Upper lobe of left lung (tissue), 6 donors: ENCODE measurements around the gene MAGEB3. TPM values are rescaled to one million over a fixed set of nuclear protein-coding genes. Genes with fewer than 3 reads are reported as not detected.

Experiments
- ATAC-seq, 2 donors: fragments of 200-7000 bp; cut with Tn5 transposase; one replicate each; pipeline ENCODE4 v1.9.1; 2022; ENCODE audit warnings: mild to moderate bottlenecking in 2 of 2, moderate library complexity in 2 of 2; ENCODE audit not compliant: low FRiP score in 2 of 2
- DNase-seq, 2 donors: peaks; one replicate each; pipeline ENCODE4 v3.0.0-alpha.2; 2019 to 2020
- H3K27ac ChIP-seq, 4 donors: fragments of 200-600 bp; sonication (generic); one replicate each; pipeline ENCODE4 v1.5.1; 2016 to 2019
- H3K27me3 ChIP-seq, 4 donors: fragments of 200-600 bp; sonication (generic); one replicate each; pipeline ENCODE4 v1.5.1; 2017 to 2019
- H3K36me3 ChIP-seq, 4 donors: fragments of 200-600 bp; sonication (generic); one replicate each; pipeline ENCODE4 v1.5.1; 2016 to 2019
- H3K4me1 ChIP-seq, 4 donors: fragments of 200-600 bp; sonication (generic); one replicate each; pipeline ENCODE4 v1.5.1; 2018 to 2019
- H3K4me3 ChIP-seq, 4 donors: fragments of 200-600 bp; sonication (generic); one replicate each; pipeline ENCODE4 v1.5.1; 2017 to 2019; ENCODE audit warnings: mild to moderate bottlenecking in 2 of 4, moderate library complexity in 1 of 4
- H3K9me3 ChIP-seq, 4 donors: fragments of 200-600 bp; sonication (generic); one replicate each; pipeline ENCODE4 v1.5.1; 2018 to 2019
- EP300 ChIP-seq, 4 donors: sonication (generic); formaldehyde crosslinking; IDR thresholded peaks; one replicate each; pipeline ENCODE4 v1.5.1; 2017; ENCODE audit warnings: antibody characterized with exemption in 4 of 4, control low read depth in 2 of 4
- POLR2A ChIP-seq, 4 donors: fragments of 450-650 bp; IDR thresholded peaks; one replicate each; pipeline ENCODE4 v1.5.1; 2016 to 2017; ENCODE audit warnings: antibody characterized with exemption in 4 of 4, mild to moderate bottlenecking in 2 of 4
- POLR2AphosphoS5 ChIP-seq, 2 donors: sonication (generic); formaldehyde crosslinking; IDR thresholded peaks; one replicate each; pipeline ENCODE4 v1.5.1; 2017; ENCODE audit warnings: antibody characterized with exemption in 2 of 2
- WGBS, 2 donors: methylation state at CpG; one replicate each; pipeline ENCODE4 v1.1.5; 2017 to 2018; 5-methylcytosine and 5-hydroxymethylcytosine counted together
- total RNA-seq, 6 donors: library from RNA; depleted of rRNA in 4 of 6; stranded (reverse); fragments of >200 nt in 4 of 6; gene quantifications; one replicate each; pipeline versions ENCODE4 v1.1.0 to v1.2.1, GENCODE V29; 2016 to 2021
- TF ChIP-seq, protein P1 (sequence below), 6 experiments: fragments of 450-650 bp in 4 of 6; fragments of 200-600 bp in 2 of 6; sonication (generic) in 2 of 6; IDR thresholded peaks; one replicate each; pipeline ENCODE4 v1.5.1; 2016 to 2019; ENCODE audit warnings: antibody characterized with exemption in 6 of 6
- donor health status: DM: no; HTN: no; CAD: no; lungs with moderate emphysema.
- donor health status: DM: no; HTN: yes; CAD: no; lungs with severe emphysema.

Gene MAGEB3
- total RNA-seq, 6 donors from 2014 or later, result not detected

DNA sequence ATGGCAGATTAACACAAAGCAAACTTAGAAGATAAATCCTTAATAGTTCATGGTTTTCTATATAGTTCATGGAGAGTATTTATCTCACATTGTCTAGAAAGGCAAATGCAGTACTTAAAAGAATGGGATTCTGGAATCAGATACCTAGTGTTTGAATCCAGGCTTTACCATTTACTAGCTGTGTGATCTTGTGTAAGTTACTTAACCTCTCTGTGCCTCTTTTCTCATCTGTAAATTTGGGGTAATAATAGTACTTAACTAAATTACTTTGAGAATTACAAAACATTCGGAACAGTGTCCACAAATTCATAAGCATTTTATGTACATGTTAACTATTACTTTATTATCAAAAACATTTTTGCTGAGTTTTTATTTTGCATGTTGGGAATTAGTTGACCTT is 32.3 kb downstream of the MAGEB3 start:
- 66 to 77% methylated on average over 1 of the region's 1 CpG for WGBS, 2 donors
- ATAC-seq (no peak), DNase-seq (no peak)
- Histone ChIP-seq H3K4me3 (no peak overlapping the region), H3K36me3 (no peaks in the 10 kb centered on the region), H3K27ac (no peak overlapping the region), H3K4me1 (no peaks in the 10 kb centered on the region), H3K27me3 (no peaks in the 10 kb centered on the region), H3K9me3 (no peaks in the 10 kb centered on the region)
- TF ChIP-seq EP300 (IDR thresholded peaks at IDR 0.05) (no peak), POLR2A (IDR thresholded peaks at IDR 0.05) (no peak), POLR2AphosphoS5 (IDR thresholded peaks at IDR 0.05) (no peak)
- TF ChIP-seq, protein P1, sequence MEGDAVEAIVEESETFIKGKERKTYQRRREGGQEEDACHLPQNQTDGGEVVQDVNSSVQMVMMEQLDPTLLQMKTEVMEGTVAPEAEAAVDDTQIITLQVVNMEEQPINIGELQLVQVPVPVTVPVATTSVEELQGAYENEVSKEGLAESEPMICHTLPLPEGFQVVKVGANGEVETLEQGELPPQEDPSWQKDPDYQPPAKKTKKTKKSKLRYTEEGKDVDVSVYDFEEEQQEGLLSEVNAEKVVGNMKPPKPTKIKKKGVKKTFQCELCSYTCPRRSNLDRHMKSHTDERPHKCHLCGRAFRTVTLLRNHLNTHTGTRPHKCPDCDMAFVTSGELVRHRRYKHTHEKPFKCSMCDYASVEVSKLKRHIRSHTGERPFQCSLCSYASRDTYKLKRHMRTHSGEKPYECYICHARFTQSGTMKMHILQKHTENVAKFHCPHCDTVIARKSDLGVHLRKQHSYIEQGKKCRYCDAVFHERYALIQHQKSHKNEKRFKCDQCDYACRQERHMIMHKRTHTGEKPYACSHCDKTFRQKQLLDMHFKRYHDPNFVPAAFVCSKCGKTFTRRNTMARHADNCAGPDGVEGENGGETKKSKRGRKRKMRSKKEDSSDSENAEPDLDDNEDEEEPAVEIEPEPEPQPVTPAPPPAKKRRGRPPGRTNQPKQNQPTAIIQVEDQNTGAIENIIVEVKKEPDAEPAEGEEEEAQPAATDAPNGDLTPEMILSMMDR (IDR thresholded peaks at IDR 0.05), result no peak

DNA sequence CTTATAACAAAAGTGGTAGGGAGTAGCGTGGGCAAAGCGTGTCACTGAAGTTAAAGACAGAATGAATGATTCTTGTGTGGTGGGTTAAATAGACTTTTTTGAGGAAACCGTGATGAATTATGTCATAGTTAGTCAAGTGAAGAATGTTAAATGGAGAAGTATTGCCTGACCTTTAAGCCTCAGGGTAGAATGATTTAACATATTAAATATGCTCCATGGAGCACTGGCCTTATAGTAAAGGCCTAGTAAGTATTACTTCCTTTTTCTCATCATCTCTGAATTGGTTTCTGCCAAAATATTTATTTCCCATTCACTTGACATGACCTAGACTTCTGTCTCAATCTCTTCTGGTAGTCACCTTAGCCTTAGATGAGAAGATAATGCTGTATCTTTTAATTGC is 40.2 kb downstream of the MAGEB3 start:
- no peak for DNase-seq
- TF ChIP-seq EP300 (IDR thresholded peaks at IDR 0.05) (no peak), POLR2AphosphoS5 (IDR thresholded peaks at IDR 0.05) (no peak), POLR2A (IDR thresholded peaks at IDR 0.05) (no peak)
- TF ChIP-seq, protein P1 (IDR thresholded peaks at IDR 0.05), result no peak
- Histone ChIP-seq H3K9me3 (peaks cover 0 to 5% (median 0%) of the 10 kb centered on the region in 4 donors), H3K4me1 (no peaks in the 10 kb centered on the region), H3K4me3 (no peak overlapping the region), H3K27ac (no peak overlapping the region), H3K27me3 (no peaks in the 10 kb centered on the region), H3K36me3 (no peaks in the 10 kb centered on the region)
- 71 to 95% methylated on average over 3 of the region's 3 CpGs for WGBS, 2 donors
- no peak for ATAC-seq

DNA sequence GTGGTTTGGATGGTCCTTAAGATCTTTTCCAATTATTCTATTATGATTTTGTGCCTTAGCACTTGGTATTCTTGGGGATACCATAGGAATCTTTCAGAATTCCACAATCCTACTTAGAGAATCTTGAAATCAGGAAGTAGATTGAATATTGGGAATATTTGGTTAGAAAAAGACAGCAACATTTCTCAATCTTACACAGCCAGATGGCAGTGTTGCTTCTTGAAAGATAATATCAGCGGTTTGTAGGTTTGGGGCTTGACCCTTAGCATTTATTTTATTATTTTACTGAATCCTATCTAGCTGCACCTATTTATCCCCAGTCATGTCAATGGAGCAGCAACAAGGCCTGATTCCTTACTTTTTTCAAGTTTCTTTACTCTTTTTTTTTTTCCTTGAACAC is 45.0 kb downstream of the MAGEB3 start:
- Histone ChIP-seq H3K9me3 (no peaks in the 10 kb centered on the region), H3K27me3 (no peaks in the 10 kb centered on the region), H3K36me3 (no peaks in the 10 kb centered on the region), H3K27ac (no peak overlapping the region), H3K4me3 (no peak overlapping the region), H3K4me1 (no peaks in the 10 kb centered on the region)
- DNase-seq (no peak), ATAC-seq (no peak)
- TF ChIP-seq, protein P1 (IDR thresholded peaks at IDR 0.05), result no peak
- TF ChIP-seq POLR2AphosphoS5 (IDR thresholded peaks at IDR 0.05) (no peak), EP300 (IDR thresholded peaks at IDR 0.05) (no peak), POLR2A (IDR thresholded peaks at IDR 0.05) (no peak)
- WGBS, 2 donors, result 19 to 38% methylated on average over 1 of the region's 1 CpG

DNA sequence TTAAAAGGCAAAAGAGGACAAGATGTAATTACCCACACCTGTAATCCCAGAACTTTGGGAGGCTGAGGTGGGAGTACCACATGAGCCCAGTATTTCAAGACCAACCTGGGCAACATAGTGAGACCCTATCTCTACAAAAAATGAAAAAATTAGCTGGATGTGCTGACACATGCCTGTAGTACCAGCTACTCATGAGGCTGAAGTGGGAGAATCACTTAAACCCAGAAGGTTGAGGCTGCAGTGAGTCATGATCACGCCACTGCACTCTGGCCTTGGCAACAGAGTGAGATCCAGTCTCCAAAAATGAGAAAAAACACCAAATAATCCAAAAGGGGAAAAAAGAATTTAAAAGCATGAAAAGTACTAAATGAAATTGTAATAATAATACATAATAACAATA is 47.9 kb downstream of the MAGEB3 start:
- ATAC-seq (no peak), DNase-seq (no peak)
- TF ChIP-seq, protein P1 (IDR thresholded peaks at IDR 0.05), result no peak
- TF ChIP-seq EP300 (IDR thresholded peaks at IDR 0.05), result no peak
- no peak for TF ChIP-seq POLR2A (IDR thresholded peaks at IDR 0.05)
- no peak for TF ChIP-seq POLR2AphosphoS5 (IDR thresholded peaks at IDR 0.05)
- 0 to 36% methylated on average over 1 of the region's 1 CpG for WGBS, 2 donors
- Histone ChIP-seq H3K27ac (no peak overlapping the region), H3K9me3 (no peaks in the 10 kb centered on the region), H3K4me1 (no peaks in the 10 kb centered on the region), H3K4me3 (no peak overlapping the region), H3K36me3 (no peaks in the 10 kb centered on the region), H3K27me3 (no peaks in the 10 kb centered on the region)

DNA sequence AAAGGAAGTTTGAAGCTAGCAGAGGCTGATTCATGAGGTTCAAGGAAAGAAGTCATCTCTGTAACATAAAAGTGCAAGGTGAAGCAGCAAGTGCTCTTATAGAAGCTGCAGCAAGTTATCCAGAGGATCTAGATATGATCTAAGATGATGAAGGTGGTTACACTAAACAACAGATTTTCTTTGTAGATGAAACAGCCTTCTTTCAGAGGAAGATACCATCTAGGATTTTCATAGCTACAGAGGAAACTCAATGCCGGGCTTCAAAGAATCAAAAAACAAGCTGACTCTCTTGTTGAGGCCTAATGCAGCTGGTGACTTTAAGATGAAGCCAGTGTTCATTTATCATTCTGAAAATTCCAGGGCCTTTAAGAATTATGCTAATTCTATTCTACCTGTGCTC is 50.0 kb downstream of the MAGEB3 start:
- Histone ChIP-seq H3K4me3 (no peak overlapping the region), H3K27ac (no peak overlapping the region), H3K9me3 (no peaks in the 10 kb centered on the region), H3K4me1 (no peaks in the 10 kb centered on the region), H3K36me3 (no peaks in the 10 kb centered on the region), H3K27me3 (no peaks in the 10 kb centered on the region)
- ATAC-seq, result no peak
- WGBS, 2 donors, result 78 to 87% methylated on average over 1 of the region's 1 CpG
- TF ChIP-seq EP300 (IDR thresholded peaks at IDR 0.05) (no peak), POLR2A (IDR thresholded peaks at IDR 0.05) (no peak), POLR2AphosphoS5 (IDR thresholded peaks at IDR 0.05) (no peak)
- TF ChIP-seq, protein P1 (IDR thresholded peaks at IDR 0.05), result no peak
- no peak for DNase-seq
